Stimulated activated CD4-positive, alpha-beta T cell treated with anti-CD3 and anti-CD28 coated beads, Interleukin-4, amount 100 ng/mL, for 4 hours (primary cell): ENCODE measurements around the gene NOTCH3.

Experiments used
- DNase-seq, 2 experiments: peaks; one replicate each; pipeline ENCODE4 v3.0.0-alpha.2; 2020

NOTCH3 gene

GRCh38 chr19:15195371-15196334, 5.1 kb downstream of the NOTCH3 start:
- DNase-seq: peak in 1 of 2 experiments; percentile 13

- DNase-seq: no peak
These were observed 5.9 kb downstream of the NOTCH3 start for GRCh38 chr19:15194938-15195337.

- DNase-seq: no peak
These were observed 8.8 kb downstream of the NOTCH3 start for GRCh38 chr19:15191982-15192381.

- DNase-seq: no peak
These were observed 9.3 kb downstream of the NOTCH3 start for GRCh38 chr19:15191514-15191913.

GRCh38 chr19:15188851-15189250, 11.9 kb downstream of the NOTCH3 start:
- no peak for DNase-seq

GRCh38 chr19:15187026-15188007, 13.5 kb downstream of the NOTCH3 start:
- DNase-seq: no peak

GRCh38 chr19:15185188-15185587, 15.6 kb downstream of the NOTCH3 start:
- DNase-seq: no peak

- no peak for DNase-seq
These were observed 16.0 kb downstream of the NOTCH3 start for GRCh38 chr19:15184776-15185175.

GRCh38 chr19:15181394-15181793, 19.4 kb downstream of the NOTCH3 start:
- DNase-seq: no peak

- DNase-seq: no peak
These were observed 20.1 kb downstream of the NOTCH3 start for GRCh38 chr19:15180451-15181390.

GRCh38 chr19:15178629-15179308, 22.0 kb downstream of the NOTCH3 start:
- DNase-seq: no peak

GRCh38 chr19:15177269-15178116, 23.3 kb downstream of the NOTCH3 start:
- DNase-seq: peak; percentile 72 to 83

GRCh38 chr19:15175609-15176008, 25.2 kb downstream of the NOTCH3 start:
- no peak for DNase-seq

- no peak for DNase-seq
These were observed 26.9 kb downstream of the NOTCH3 start for GRCh38 chr19:15173746-15174404.

GRCh38 chr19:15170345-15170744, 30.4 kb downstream of the NOTCH3 start:
- no peak for DNase-seq

GRCh38 chr19:15169541-15170285, 31.1 kb downstream of the NOTCH3 start:
- no peak for DNase-seq

- DNase-seq: no peak
These were observed 34.1 kb downstream of the NOTCH3 start for GRCh38 chr19:15166700-15167099.

- no peak for DNase-seq
These were observed 39.5 kb downstream of the NOTCH3 start for GRCh38 chr19:15161028-15161984.
